Stimulated activated CD4-positive, alpha-beta T cell treated with anti-CD3 and anti-CD28 coated beads, Interleukin-12 subunit alpha, Interleukin-12 subunit beta, amount 100 ng/mL, for 4 hours (primary cell): ENCODE measurements around the gene LPP.

Experiments
- DNase-seq: peaks from one replicate; pipeline ENCODE4 v3.0.0-alpha.2; 2020

LPP gene

GRCh38 chr3:188497021-188497420 lies 343.1 kb downstream of the LPP start:
- DNase-seq: no peak

GRCh38 chr3:188503647-188504046 lies 349.7 kb downstream of the LPP start:
- DNase-seq: no peak

GRCh38 chr3:188505151-188505550 lies 351.2 kb downstream of the LPP start:
- DNase-seq: no peak

- DNase-seq: no peak
Measured at GRCh38 chr3:188505911-188506310, 352.0 kb downstream of the LPP start.

GRCh38 chr3:188506446-188506845 lies 352.5 kb downstream of the LPP start:
- DNase-seq: no peak

DNA sequence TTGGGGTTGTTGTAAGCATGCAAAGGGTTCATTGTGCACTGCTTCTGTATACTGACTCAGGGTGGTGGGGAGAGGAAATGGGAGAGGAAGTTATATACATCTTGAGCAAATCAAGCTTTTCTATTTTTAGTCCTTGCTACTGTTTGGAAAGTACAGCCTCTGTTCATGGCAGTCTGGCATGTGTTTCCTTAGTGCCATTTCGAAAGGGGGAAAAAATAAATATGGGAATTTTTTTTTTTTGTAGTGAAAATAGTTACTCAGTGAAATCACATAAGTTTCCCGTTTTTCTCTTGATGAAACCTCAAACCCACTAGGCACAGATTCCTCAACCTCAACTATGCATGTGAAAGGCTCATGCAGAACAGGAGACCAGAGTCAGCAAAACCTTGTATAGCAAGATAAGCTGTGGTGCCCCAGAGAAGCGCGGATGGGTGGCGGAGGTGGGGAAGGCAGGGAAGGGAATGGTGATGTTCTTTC lies 353.3 kb downstream of the LPP start:
- DNase-seq: no peak

DNA sequence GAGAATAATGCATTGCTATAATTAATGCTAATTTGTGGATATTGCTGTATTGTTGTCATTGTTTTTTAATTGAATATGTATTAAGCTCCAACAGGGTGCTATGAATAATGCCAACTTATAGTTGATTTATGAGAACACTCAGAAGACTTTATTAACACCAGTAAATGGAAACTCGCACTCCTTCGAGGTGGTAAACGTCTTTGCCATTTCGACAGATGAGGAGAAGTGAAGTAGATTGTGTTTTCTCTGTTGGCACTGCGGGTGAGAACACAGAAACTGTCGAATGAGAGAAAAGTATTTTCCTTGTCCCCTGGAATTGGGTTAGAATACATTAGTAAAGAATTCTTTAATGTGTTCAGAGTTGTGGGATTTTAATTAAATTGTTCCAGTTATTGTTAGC lies 354.5 kb downstream of the LPP start:
- DNase-seq: no peak

DNA sequence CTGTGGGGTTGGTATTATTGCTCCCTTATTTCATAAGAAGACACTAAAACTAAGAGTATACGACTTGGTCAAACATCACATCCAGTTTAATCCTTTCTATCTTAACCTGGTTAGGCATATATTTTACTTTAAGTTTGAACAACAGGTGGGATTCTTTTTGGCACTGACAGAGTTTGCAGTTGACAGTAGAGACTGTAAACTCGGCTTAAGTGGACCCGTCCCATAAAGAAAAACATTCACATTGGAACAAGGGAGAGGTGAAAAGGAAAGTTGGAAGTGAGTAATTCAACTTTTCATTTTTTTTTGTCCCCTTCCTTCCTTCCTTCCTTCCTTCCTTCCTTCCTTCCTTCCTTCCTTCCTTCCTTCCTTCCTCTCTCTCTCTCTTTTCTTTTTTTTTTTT lies 355.4 kb downstream of the LPP start:
- no peak for DNase-seq

DNA sequence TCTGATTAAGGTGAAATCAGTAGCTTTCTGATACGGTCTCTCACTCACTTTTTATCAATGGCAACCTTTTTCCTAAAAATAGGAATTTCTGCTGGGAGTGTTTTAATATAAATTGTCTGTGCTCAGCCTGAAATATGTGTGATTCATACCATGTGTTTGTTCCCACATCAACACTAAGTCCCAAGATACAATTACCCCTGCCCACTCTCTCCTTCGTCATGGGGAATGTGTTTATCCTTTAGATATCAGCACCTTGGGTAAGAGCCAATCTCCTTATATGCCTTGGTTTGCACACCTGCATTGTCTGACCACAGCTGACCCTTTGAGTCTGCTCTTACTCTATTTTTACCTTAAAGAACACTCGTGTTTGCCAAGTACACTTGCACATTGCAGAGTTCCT lies 356.4 kb downstream of the LPP start:
- no peak for DNase-seq

DNA sequence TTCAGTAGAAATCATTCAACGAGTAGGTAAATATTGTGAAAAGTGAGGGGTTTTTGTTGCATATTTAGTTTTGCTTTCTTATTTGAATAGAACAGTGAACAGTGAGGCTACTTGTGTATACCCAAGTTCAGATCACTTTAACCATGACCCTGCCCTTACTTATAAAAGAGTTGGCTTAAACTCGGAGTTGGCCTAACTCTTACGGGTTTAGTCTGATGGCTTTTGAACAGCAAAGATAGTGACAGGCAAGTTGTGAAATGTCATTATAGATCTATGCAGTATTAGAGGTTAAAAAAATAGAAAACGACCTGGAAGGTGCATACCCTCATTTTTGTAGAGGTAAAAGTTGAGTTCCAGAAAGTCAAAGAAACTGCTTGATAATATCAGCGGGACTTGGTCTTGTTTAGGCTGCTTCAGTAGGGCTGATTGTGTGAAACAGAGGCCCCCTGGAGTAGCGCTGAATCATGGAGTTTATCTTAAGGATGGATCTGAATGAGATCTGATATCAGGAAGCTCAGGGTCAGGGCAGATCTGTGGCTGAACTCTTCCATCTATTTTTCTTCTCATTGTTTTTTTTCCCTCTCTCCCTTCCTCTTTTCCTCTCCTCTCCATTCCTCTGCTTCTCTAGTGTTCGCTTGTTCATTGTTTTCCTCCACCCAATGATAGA lies 359.8 kb downstream of the LPP start:
- no peak for DNase-seq

DNA sequence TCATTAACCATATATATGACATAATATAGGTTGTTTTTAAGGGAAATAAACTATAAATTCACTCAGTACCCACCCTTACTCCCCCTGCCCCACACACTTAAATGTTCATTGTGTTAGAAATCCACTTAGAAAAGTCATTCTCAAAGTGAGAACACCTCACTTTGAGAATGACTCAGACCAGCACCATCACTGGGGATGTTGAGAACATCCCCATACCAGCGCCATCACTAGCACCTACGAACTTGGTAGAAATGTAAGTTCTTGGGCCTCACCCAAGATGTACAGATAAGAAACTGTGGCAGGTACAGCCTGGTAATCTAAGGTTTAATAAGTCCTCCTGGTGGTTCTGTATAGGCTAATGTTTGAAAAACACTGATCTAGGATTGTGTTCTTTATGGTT lies 362.6 kb downstream of the LPP start:
- no peak for DNase-seq

DNA sequence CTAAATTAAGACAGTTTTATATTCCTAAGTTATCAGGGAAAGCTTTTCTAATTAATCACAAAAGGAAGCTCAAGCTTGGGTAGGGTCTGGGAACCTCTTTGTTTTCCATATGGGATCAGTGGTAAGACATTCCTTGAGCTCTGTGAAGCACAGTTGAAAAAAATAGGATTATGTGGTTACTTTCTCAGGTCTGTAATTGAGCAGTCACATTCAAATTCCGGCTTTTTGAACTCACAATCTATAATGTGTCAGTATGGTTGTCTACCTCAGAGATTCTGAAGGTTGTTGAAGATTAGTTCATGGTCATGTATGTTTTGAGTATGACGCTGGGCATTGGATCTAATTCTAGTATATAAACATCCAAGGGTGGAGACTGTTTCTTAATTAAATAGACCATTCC lies 364.5 kb downstream of the LPP start:
- DNase-seq: no peak

DNA sequence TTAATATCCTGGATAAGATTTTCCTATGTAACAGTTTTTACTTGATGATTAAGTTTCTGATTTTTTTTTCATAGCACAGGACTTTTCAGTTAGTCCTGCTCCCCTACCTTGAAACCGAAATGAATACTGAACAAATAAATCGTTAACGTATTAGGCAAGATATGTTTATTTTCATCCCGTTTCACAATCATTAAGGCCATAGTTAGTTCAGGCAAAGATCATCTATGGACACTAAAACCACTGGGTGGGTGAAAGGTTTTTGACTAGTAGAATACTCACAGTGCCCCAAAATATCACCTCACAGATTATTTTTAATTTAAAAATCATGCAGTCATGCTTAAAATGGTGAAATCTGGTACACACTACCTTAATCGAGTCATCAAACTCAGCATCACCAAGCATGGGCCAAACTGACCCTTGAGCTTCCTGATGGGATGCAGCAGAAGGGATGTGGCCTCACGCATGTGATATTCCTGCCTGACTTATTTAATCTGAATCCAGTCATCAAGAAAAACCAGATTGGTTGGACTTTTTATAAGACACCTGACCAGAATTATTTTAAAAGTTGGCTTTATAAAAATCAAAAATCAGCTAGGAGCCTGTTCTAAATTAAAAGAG lies 365.0 kb downstream of the LPP start:
- DNase-seq: no peak

GRCh38 chr3:188520466-188520865 lies 366.5 kb downstream of the LPP start:
- no peak for DNase-seq

GRCh38 chr3:188522115-188522514 lies 368.2 kb downstream of the LPP start:
- no peak for DNase-seq

DNA sequence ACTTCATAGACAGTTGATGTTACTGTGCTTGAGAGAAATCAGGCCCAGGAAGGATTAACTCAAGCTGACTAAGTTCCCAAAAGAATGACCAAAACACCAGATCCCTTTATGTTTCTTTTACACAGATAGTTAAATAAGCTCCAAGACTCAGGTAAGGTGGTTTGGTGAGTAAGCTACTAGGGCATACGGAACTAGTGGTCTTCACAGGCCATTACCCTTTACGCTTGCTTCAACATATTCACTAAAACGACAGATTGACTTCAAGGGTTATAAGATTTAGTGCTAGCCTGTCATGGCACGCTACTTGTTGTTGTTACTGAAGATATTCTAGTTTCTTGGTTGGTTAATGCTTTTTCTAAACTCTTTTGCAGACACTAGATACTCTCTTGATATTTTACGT lies 369.3 kb downstream of the LPP start:
- DNase-seq: no peak

DNA sequence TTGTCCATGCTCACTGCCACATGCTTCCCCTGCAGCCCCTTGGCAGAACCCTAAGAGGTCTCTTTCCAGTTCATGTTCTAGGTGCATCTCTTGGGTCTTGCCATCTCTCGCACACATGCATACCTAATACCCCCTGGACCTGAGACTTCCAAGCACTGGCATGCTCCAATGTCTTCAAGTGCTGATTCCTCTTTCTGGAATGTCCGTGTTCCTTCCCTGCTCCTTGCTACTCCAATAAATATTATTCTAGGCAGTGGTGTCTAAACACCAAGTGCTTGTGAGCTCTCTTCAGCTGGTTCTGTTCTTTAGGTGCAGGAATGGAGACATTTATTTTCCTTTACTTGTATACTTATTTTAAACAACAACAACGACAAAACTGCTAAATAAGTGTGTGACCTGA lies 370.1 kb downstream of the LPP start:
- no peak for DNase-seq

DNA sequence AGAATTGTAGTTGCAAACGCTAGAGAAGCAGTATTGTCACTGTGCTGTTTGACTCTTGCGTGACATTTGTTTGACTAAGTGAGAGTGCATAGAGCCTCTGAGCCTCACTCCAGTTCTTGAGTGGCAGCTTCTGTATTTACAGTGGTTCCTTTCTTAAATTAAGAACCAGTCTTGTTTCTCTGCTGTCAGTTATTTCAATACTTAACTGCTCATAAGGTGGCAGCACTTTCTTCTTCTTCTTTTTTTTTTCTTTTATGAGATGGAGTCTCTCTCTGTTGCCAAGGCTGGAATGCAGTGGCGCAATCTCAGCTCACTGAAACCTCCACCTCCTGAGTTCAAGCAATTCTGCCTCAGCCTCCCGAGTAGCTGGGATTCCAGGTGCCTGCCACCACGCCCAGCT lies 372.1 kb downstream of the LPP start:
- no peak for DNase-seq

DNA sequence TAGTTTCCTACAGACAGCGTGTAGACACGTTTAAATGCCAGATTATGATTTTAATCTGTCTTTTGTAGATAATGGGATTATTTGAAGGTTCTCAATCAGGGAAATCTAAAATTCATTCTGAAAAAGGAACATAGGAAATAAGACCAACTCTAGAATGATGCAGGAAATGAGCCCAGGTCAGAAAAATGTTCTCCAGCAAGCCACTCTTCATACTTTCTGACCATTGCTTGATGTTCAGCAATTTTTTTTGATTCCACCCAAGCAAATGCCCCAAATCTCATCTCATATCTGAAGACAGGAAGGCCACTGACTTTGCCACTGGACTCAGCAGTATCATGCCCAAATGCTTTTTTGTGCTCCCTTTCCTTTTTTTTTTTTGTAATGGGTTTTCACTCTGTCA lies 373.4 kb downstream of the LPP start:
- DNase-seq: no peak

GRCh38 chr3:188528396-188528795 lies 374.4 kb downstream of the LPP start:
- no peak for DNase-seq

GRCh38 chr3:188529228-188529627 lies 375.3 kb downstream of the LPP start:
- DNase-seq: no peak

GRCh38 chr3:188530226-188530625 lies 376.3 kb downstream of the LPP start:
- no peak for DNase-seq

DNA sequence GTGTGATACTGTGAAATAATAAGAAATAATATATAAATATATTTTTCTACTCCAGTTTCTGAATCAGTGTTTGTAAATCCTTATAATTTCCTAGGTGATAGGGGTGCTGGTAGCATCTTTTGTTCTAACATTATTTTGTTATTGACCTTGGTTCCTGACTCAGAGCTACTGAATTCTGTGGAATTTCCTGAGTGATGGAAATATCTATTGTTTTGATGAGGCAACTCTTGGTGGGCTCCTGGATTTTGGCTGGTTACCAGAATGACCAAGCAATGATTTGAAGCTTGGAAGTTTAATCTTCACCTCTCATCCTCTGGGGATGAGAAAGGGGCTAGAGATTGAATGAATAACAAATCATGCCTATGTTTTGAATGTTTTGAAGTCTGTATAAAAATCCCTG lies 377.3 kb downstream of the LPP start:
- no peak for DNase-seq

- DNase-seq: no peak
Measured at GRCh38 chr3:188533172-188533571, 379.2 kb downstream of the LPP start.
